IgD-negative memory B cell (primary cell): ENCODE results near the gene GOLT1A. TPM values are rescaled to one million over a fixed set of nuclear protein-coding genes. Genes with fewer than 3 reads are reported as not detected.

ENCODE experiments used
- H3K27ac Mint-ChIP-seq, 3 donors: one replicate each; pipeline ENCODE4 v1.8.0; 2020 to 2022; ENCODE audit warnings: mild to moderate bottlenecking in 3 of 3, mixed read lengths in 3 of 3, moderate library complexity in 1 of 3
- H3K27me3 Mint-ChIP-seq: one replicate; pipeline ENCODE4 v1.8.0; 2021; ENCODE audit warnings: mixed read lengths
- H3K36me3 Mint-ChIP-seq: one replicate; pipeline ENCODE4 v1.8.0; 2020; ENCODE audit warnings: mild to moderate bottlenecking, mixed read lengths
- H3K4me1 Mint-ChIP-seq, 3 donors: one replicate each; pipeline ENCODE4 v1.8.0; 2020 to 2022; ENCODE audit warnings: mixed read lengths in 3 of 3, mild to moderate bottlenecking in 1 of 3
- H3K4me3 Mint-ChIP-seq, 4 donors: one replicate each; pipeline ENCODE4 v1.8.0; 2020 to 2022; ENCODE audit warnings: mild to moderate bottlenecking in 4 of 4, mixed read lengths in 4 of 4, moderate library complexity in 3 of 4
- H3K9me3 Mint-ChIP-seq, 3 donors: one replicate each; pipeline ENCODE4 v1.8.0; 2020 to 2021; ENCODE audit warnings: mixed read lengths in 3 of 3, mild to moderate bottlenecking in 1 of 3
- polyA plus RNA-seq: library from polyadenylated mRNA; unstranded; fragments of 300-500 nt; fragmentation: Illumina TruSeq; gene quantifications from one replicate; pipeline ENCODE4 v1.2.3, GENCODE V29; 2021

Gene GOLT1A
- polyA plus RNA-seq, 1 donor from 2014 or later, result not detected

GRCh38 chr1:204230211-204230610 is 16.4 kb upstream of the GOLT1A start:
- H3K36me3 Mint-ChIP-seq, result no peaks in the 10 kb centered on the region
- H3K27ac Mint-ChIP-seq, result no peak overlapping the region
- H3K4me3 Mint-ChIP-seq, result no peak overlapping the region
- no peaks in the 10 kb centered on the region for H3K4me1 Mint-ChIP-seq
- no peaks in the 10 kb centered on the region for H3K9me3 Mint-ChIP-seq
- H3K27me3 Mint-ChIP-seq, result peaks cover 3% of the 10 kb centered on the region

DNA sequence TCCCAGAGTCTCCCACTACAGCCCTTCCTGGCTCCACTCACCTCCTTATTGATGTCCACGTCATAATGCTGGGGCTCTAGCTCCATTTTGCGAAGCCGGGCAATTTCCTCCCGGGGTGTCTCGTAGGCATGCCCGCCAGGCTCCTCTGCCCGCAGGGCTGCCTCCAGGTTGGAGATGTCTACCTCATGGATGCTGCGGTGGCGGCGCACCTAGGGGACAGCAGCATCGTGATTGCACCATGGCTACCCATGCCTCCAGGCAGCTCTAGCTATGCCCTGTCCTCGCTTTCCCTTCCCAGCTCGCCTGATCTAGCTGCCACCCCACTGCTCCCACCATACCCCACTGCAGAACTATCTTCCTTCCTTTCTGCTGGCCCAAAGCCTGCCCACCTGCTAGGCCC is 15.1 kb upstream of the GOLT1A start:
- H3K4me3 Mint-ChIP-seq, result no peak overlapping the region
- peaks cover 3% of the 10 kb centered on the region for H3K27me3 Mint-ChIP-seq
- H3K4me1 Mint-ChIP-seq, result no peaks in the 10 kb centered on the region
- no peaks in the 10 kb centered on the region for H3K36me3 Mint-ChIP-seq
- H3K9me3 Mint-ChIP-seq, result no peaks in the 10 kb centered on the region
- H3K27ac Mint-ChIP-seq, result no peak overlapping the region

DNA sequence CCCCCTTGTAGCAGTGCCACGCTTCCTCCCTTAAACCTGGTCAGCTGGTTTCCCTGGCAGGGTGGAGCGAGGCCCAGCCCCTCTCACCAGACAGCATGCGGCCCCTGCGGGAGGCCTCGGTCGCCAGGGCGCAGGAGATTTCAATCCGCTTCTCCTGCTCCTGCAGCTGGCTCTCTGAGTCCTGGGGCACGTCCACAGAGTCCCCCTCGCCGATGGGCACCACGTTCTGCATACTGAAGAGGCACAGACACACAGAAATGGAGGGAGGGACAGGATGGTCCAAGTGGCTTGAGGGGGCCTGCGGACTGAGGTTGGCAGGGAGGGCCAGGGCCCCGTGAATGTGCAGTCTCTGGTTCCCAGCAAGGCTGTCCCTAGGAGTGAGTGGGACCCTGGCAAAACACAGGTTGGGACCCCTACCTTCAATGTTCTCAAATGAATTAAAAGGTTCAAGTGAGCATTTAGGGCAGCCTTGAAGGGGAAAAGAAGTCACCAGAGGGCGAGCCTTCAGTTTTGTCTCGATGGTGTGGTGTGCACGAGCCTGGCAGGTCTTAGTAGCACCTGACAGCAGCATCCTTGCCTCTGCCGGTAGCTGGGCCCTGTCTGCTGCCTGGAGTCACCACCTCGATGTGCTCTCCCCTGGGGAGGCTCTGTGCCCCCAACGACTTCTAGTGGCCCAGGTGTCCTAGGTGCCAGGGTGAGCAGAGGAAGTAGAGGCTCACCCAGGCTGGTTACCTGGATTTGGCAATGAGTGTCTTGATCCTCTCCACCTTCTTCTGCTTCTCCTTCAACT is 14.4 kb upstream of the GOLT1A start:
- peaks cover 3% of the 10 kb centered on the region for H3K27me3 Mint-ChIP-seq
- peak overlapping the region in 1 of 3 donors; percentile 60 for H3K27ac Mint-ChIP-seq
- no peaks in the 10 kb centered on the region for H3K4me1 Mint-ChIP-seq
- no peaks in the 10 kb centered on the region for H3K36me3 Mint-ChIP-seq
- H3K4me3 Mint-ChIP-seq, result no peak overlapping the region
- no peaks in the 10 kb centered on the region for H3K9me3 Mint-ChIP-seq

DNA sequence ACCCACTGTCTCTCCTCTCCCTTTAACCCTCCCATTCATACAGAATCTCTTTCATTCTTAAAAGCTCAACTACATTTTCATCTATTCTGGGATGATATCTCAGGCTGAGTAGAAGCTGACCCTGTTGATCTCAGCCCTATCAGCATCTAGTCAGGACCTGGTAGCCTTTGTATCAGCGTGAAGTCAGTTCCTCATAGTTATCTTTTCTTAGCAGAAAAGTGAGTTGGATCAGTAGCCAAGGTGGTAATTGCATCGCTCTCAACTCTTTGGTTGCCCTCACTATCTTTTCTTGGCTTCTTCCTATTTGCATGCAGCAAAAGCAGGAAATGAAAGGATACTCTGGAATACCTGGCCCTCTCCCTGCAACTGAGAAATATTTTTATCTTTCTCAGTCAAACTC is 13.6 kb upstream of the GOLT1A start:
- H3K27ac Mint-ChIP-seq, result peak overlapping the region in 1 of 3 donors; percentile 60

GRCh38 chr1:204225841-204226735 is 12.3 kb upstream of the GOLT1A start:
- no peaks in the 10 kb centered on the region for H3K4me1 Mint-ChIP-seq
- H3K27ac Mint-ChIP-seq, result no peak overlapping the region
- H3K4me3 Mint-ChIP-seq, result no peak overlapping the region
- no peaks in the 10 kb centered on the region for H3K9me3 Mint-ChIP-seq
- H3K36me3 Mint-ChIP-seq, result peaks cover 5% of the 10 kb centered on the region
- peaks cover 3% of the 10 kb centered on the region for H3K27me3 Mint-ChIP-seq

More for the DNA sequence above, 13.6 kb upstream of the GOLT1A start:
- Mint-ChIP-seq H3K36me3 (peaks cover 2% of the 10 kb centered on the region), H3K4me3 (no peak overlapping the region), H3K27me3 (peaks cover 3% of the 10 kb centered on the region), H3K4me1 (no peaks in the 10 kb centered on the region), H3K9me3 (no peaks in the 10 kb centered on the region)

DNA sequence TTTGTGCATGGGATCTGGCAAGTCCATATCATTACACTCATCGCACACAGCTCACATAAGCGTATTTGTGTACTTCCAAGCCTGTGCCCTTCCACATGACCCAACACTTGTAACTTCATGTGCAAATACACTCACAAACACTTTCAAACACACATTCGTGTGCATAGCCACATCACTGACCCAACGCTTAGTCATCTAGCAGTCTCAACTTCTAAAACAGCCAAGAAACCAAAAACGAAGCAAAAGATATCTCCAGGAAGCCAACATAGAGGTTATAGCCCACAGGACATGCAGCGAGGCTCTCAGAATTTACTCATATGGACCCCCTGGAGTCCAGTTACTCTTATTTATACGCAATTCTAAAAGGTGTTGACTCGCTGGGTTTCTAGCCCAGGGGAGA is 10.9 kb upstream of the GOLT1A start:
- Mint-ChIP-seq H3K27me3 (no peaks in the 10 kb centered on the region), H3K4me1 (no peaks in the 10 kb centered on the region), H3K27ac (no peak overlapping the region), H3K9me3 (no peaks in the 10 kb centered on the region), H3K36me3 (peaks cover 5% of the 10 kb centered on the region), H3K4me3 (no peak overlapping the region)

GRCh38 chr1:204223129-204223860 is 9.5 kb upstream of the GOLT1A start:
- Mint-ChIP-seq H3K36me3 (peaks cover 5% of the 10 kb centered on the region), H3K27ac (no peak overlapping the region), H3K4me1 (no peaks in the 10 kb centered on the region), H3K4me3 (no peak overlapping the region), H3K9me3 (no peaks in the 10 kb centered on the region), H3K27me3 (no peaks in the 10 kb centered on the region)

GRCh38 chr1:204222764-204223055 is 8.9 kb upstream of the GOLT1A start:
- no peaks in the 10 kb centered on the region for H3K9me3 Mint-ChIP-seq
- H3K4me3 Mint-ChIP-seq, result no peak overlapping the region
- peaks cover 5% of the 10 kb centered on the region for H3K36me3 Mint-ChIP-seq
- H3K4me1 Mint-ChIP-seq, result no peaks in the 10 kb centered on the region
- peaks cover 2% of the 10 kb centered on the region for H3K27me3 Mint-ChIP-seq
- no peak overlapping the region for H3K27ac Mint-ChIP-seq

DNA sequence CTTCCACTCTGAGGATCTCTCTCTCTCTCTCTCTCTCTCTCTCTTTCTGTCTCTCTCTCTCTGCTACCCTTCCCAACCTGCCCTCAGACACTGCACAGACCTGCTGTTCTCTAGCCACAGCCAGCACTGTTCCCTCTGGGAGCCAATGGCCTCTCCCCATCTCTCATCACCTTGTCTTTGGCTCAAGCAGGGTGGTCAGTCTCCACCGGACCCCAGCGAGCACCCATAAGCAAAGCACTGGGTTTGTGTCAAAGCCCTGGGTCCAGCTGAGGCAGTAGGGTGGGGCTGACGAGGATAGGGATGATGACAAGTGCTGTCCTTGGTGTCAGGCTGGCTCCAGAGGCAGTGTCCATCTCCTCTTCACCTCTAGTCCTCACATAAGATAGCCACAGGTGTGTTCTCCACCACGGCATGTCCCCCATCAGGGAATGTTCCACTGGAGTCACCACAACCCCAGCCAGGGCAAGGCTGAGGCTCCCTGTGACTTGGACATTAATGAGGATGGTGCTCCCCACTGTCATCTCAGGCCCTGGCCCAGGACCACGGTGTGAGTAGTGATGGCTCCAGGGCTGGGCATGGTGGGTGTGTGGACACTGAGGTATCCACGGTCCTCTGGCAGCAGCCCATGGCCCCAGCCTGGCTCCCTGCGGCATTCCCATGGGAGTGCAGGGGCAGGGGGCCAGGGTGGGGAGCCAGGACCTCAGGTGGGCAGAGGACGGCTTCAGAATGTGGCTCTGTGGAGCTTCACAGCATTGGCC is 8.4 kb upstream of the GOLT1A start:
- Mint-ChIP-seq H3K4me3 (no peak overlapping the region), H3K4me1 (no peaks in the 10 kb centered on the region), H3K27ac (peak overlapping the region in 1 of 3 donors; percentile 88), H3K36me3 (peaks cover 5% of the 10 kb centered on the region), H3K9me3 (no peaks in the 10 kb centered on the region), H3K27me3 (peaks cover 2% of the 10 kb centered on the region)

- H3K4me1 Mint-ChIP-seq, result no peaks in the 10 kb centered on the region
- no peaks in the 10 kb centered on the region for H3K9me3 Mint-ChIP-seq
- H3K27me3 Mint-ChIP-seq, result peaks cover 2% of the 10 kb centered on the region
- peaks cover 5% of the 10 kb centered on the region for H3K36me3 Mint-ChIP-seq
- H3K27ac Mint-ChIP-seq, result no peak overlapping the region
- H3K4me3 Mint-ChIP-seq, result no peak overlapping the region
These were observed 7.5 kb upstream of the GOLT1A start for GRCh38 chr1:204221271-204221670.

DNA sequence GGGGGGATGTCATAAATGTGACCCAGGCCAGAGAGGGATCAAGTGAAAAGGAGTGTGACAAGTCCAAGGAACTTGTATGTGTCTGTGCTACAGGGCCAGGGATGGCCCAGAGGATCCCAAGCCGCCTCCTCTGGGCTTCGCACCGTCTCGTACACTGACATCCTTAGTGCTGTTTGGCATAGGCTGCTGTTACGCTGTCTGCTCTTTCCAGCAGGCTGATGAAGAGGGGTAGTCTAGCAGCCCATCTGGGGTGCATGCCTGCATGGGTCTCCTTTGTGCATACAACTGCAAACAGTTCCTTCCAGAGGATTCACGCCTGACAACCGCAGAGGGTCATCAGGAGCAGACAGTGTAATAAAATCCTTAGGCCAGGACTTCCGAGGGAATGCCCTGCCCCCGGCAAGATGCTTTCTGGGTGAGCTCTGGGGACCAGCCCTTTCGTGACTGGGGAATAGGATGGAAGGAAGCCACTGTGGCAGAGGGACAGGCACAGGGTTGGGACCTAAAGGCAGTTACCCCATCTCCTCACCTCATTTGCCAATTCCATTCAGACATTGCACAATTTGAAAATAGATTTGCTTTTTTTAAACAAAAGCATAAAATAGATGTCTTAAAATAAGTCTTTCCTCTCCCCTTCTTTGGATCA is 6.3 kb upstream of the GOLT1A start:
- Mint-ChIP-seq H3K27ac (peak overlapping the region in 1 of 3 donors; percentile 66), H3K4me1 (no peaks in the 10 kb centered on the region), H3K9me3 (no peaks in the 10 kb centered on the region), H3K4me3 (no peak overlapping the region), H3K36me3 (peaks cover 5% of the 10 kb centered on the region), H3K27me3 (peaks cover 4% of the 10 kb centered on the region)

DNA sequence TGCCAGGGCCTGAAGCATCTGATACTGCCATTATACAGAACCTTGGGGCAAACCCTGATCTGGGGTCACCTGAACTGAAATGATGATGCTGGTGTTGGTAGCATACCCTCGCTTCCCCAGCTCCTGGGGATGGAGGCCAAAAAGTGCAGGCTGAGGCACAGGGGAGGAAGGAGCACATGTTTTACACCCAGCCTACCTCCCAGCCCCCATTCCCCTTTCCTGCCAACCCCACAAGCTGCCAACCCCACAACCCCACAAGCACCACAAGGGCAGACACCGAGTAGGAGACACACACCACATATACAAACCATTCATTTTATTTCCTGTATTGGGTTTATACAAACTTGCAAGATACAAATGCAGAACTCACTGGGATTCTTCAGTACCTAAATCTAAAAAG is 4.8 kb upstream of the GOLT1A start:
- H3K4me3 Mint-ChIP-seq, result no peak overlapping the region
- peaks cover 5% of the 10 kb centered on the region for H3K36me3 Mint-ChIP-seq

DNA sequence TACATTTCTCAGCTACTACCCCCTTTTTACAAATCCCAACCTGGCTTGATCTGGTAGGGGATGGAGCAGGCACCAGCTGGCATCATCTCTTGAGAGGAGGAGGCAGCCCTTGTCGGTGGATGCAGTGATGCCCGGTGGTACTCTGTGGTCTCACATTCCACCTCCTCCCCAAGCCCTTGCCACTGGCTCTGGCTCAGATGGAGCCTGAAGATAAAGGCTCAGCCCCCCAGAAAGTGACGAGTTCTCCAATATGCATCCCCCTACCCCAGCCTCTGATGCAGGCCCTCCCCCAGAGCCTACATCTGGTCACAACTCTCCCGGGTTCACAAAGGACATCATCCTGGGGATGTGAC is 3.8 kb upstream of the GOLT1A start:
- Mint-ChIP-seq H3K4me3 (no peak overlapping the region), H3K9me3 (peaks cover 0 to 2% (median 0%) of the 10 kb centered on the region in 3 donors), H3K36me3 (peaks cover 3% of the 10 kb centered on the region), H3K27me3 (peaks cover 8% of the 10 kb centered on the region), H3K4me1 (peaks cover 3 to 4% (median 4%) of the 10 kb centered on the region in 3 donors), H3K27ac (no peak overlapping the region)

More for the DNA sequence above, 4.8 kb upstream of the GOLT1A start:
- no peak overlapping the region for H3K27ac Mint-ChIP-seq
- peaks cover 2 to 4% (median 4%) of the 10 kb centered on the region in 3 donors for H3K4me1 Mint-ChIP-seq
- peaks cover 0 to 2% (median 0%) of the 10 kb centered on the region in 3 donors for H3K9me3 Mint-ChIP-seq
- H3K27me3 Mint-ChIP-seq, result peaks cover 8% of the 10 kb centered on the region
